ENCODE data around the gene BSCL2.
"Not testable (repeated sequence)": the region's sequence is repeated elsewhere in the genome, so short reads cannot be mapped to it uniquely, and the experiment has no call there.

Gene BSCL2

GRCh38 chr11:62664405-62665074 lies 42.7 kb downstream of the BSCL2 start:
- DNase-seq (ENCODE audit: low read depth in 2 of 2, low spot score in 1 of 2): no peak

DNA sequence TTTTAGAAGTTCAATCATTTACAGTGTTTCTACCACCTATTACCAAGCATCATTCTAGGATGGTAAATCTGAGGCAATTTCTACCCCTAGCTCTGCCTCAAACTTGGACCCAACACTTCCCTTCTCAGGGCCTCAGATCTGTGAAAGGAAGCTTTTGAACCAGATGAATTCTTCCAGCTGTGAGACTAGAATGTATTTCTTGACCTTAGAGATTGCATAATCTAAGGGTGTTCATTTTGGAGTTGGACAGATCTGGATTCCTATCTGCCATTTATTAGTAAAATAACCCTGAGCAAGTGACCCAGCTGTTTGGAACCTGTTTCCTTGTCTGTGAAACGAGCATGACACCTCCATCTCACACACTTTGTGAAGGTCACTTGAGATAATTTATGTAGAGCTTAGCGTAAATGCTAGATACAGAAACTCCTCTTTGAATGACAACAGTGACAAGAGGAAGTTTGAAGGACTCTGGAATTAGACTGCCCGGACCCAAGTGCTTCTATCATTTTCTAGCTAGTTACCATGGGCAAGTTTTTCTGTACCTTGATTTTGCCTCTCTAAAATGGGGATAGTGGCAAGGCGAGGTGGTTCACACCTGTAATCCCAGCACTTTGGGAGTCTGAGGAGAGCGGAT lies 50.3 kb downstream of the BSCL2 start:
- no peak for DNase-seq (ENCODE audit: low read depth in 2 of 2, low spot score in 1 of 2)

- DNase-seq (ENCODE audit: low read depth in 2 of 2, low spot score in 1 of 2): no peak
These were observed 52.9 kb downstream of the BSCL2 start for GRCh38 chr11:62654297-62654696.

GRCh38 chr11:62652161-62653006 lies 54.8 kb downstream of the BSCL2 start:
- no peak for DNase-seq (ENCODE audit: low read depth in 2 of 2, low spot score in 1 of 2)

- DNase-seq (ENCODE audit: low read depth in 2 of 2, low spot score in 1 of 2): not testable (repeated sequence)
These were observed 56.9 kb downstream of the BSCL2 start for GRCh38 chr11:62650283-62650682.

DNA sequence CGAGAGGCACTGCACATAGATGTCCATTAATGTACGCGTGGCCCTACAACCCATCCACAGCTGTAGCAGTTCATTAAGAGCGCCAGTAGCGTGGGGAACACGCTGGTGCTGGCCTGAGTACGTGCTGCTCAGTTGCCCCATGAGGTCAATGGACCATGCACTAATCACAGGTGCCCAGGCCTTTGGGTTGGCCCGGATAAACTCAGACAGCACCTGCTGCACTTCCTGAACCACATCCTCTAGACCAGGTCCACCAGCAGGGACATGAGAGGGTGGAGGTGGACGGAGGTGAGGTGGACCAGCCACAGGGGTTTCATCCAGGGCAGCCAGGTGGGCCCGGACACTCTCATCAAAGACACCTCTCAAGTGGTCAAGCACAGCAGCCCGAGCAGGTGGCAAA lies 57.7 kb downstream of the BSCL2 start:
- no peak for DNase-seq (ENCODE audit: low read depth in 2 of 2, low spot score in 1 of 2)

- no peak for DNase-seq (ENCODE audit: low read depth in 2 of 2, low spot score in 1 of 2)
These were observed 58.3 kb downstream of the BSCL2 start for GRCh38 chr11:62648967-62649364.

DNA sequence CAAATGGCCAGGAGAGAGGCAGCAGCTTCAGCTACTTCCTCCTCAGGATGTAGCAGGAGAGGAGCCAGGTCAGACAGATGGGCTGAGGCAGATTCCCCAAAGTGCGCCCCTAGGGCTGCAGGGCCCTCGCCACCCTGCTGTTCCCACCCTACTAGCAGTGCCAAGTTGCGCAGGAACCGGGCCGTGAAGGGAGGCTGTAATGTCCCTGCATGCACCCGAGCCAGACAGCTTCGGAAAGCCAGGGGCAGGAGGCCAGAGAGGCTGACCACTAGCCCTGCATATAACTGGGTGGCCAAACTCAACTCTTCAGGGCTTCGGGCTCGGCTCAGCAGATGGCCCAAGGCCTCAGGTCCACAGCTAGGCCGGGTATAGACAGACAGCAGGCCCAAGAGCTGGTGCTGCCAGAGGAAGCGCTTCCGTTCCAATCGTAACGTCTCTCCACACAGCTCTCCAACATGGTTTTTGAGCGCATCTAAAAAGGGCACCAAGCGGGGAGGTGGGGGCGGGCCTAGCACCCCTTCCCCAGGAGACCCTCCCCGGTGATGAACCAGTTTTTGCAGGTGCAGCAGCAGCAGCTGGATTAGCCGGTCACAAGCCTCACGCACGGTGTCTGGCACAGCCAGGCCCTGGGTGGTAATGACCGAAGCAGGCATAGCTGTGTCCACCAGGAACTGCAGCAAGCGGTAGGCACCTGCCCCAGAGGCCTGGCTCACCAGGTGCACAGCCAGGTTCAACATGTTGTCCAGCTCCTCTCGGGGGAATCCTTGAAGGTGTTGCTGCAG lies 58.8 kb downstream of the BSCL2 start:
- no peak for DNase-seq (ENCODE audit: low read depth in 2 of 2, low spot score in 1 of 2)

GRCh38 chr11:62647609-62648005 lies 59.6 kb downstream of the BSCL2 start:
- no peak for DNase-seq (ENCODE audit: low read depth in 2 of 2, low spot score in 1 of 2)

DNA sequence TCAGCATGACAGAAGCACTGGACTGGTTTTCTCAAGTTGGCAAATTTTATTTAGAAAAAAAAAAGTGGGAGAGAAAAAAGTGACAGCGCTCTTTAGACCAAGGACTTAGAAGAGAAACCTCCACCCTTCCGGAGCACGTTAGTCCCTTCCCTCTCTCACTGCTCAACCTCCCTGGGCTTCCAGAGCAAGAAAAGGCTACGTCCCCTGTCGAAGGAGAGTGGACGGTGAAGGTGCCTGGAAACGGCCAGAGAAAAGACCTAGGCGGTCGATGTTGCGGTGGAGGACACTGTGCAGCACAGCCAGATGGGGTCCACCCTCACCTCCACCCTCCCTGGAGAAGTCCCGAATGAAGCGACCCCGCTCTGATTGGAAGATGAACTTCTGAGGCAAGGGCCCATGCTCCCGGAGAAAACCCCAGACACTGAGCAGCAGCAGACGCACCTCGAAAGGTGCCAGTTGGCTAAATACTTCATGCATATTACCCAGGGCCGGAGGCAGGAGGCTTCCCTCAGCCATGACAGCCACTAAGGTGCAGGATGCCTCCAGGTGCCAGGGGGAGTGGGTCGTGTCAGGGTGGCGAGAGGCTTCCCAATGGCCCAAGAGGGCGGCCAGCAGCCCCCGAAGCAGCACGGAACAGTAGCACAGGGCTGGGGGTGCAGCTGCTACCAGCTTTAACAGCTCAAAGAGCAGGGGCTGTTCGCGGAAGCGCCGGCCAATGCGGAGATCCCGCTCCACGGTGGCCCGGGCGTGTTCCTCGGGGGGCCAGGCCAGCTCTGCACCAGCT lies 60.2 kb downstream of the BSCL2 start:
- DNase-seq (ENCODE audit: low read depth in 2 of 2, low spot score in 1 of 2): no peak

- DNase-seq (ENCODE audit: low read depth in 2 of 2, low spot score in 1 of 2): peak; percentile 98 to 99
These were observed 61.0 kb downstream of the BSCL2 start, which contains the start of gene GANAB for GRCh38 chr11:62645946-62646824. Gene GANAB (minus strand): TSS chr11:62646613. CDS start chr11:62646599, 14 bp downstream.

DNA sequence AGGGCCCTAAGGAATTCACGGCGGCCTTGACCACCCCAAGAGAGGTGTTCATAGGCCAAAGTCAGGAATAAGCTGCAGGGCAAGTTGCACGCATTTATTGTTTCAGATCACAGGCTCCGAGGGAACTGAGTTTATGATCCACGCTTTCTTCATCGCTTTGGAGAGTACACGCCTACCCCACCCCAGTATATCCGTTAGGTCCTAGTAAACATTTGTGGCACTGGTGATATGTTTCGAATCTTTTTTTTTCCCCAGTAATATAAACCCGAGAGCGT lies 61.6 kb downstream of the BSCL2 start:
- no peak for DNase-seq (ENCODE audit: low read depth in 2 of 2, low spot score in 1 of 2)

- DNase-seq (ENCODE audit: low read depth in 2 of 2, low spot score in 1 of 2): no peak
These were observed 63.0 kb downstream of the BSCL2 start for GRCh38 chr11:62644220-62644619.

Measured in stimulated activated CD8-positive, alpha-beta memory T cell treated with anti-CD3 and anti-CD28 coated beads, Interleukin-4, amount 100 ng/mL, for 4 hours (primary cell).